ENCODE data around the gene GPRC5B. TPM values are rescaled to one million over a fixed set of nuclear protein-coding genes. Genes with fewer than 3 reads are reported as not detected.

The GPRC5B gene
- total RNA-seq, 1 donor from 2014 or later, result 38.6 TPM

GRCh38 chr16:19898924-19899604 is 14.4 kb upstream of the GPRC5B start:
- Histone ChIP-seq H3K36me3 (ENCODE audit: control insufficient read depth in 3 of 3, insufficient read depth in 3 of 3, low read length in 3 of 3) (no peaks in the 10 kb centered on the region), H3K9ac (ENCODE audit: low read depth in 1 of 3, low read length in 3 of 3) (peak overlapping the region in 1 of 3 donors; percentile 40), H3K9me3 (ENCODE audit: control insufficient read depth in 3 of 3, low read length in 3 of 3) (no peaks in the 10 kb centered on the region), H3K27me3 (ENCODE audit: control insufficient read depth in 3 of 3, insufficient read depth in 3 of 3, low read length in 3 of 3) (peaks cover 0 to 9% (median 6%) of the 10 kb centered on the region in 3 donors), H3K4me3 (ENCODE audit: low read length in 3 of 3) (no peak overlapping the region), H3K4me1 (ENCODE audit: control insufficient read depth in 3 of 3, insufficient read depth in 3 of 3, low read length in 3 of 3) (no peaks in the 10 kb centered on the region), H3K27ac (ENCODE audit: low read depth, low read length) (no peak overlapping the region)

GRCh38 chr16:19898166-19898565 is 13.5 kb upstream of the GPRC5B start:
- Histone ChIP-seq H3K9me3 (ENCODE audit: control insufficient read depth in 3 of 3, low read length in 3 of 3) (no peaks in the 10 kb centered on the region), H3K9ac (ENCODE audit: low read depth in 1 of 3, low read length in 3 of 3) (no peak overlapping the region), H3K27me3 (ENCODE audit: control insufficient read depth in 3 of 3, insufficient read depth in 3 of 3, low read length in 3 of 3) (peaks cover 0 to 9% (median 6%) of the 10 kb centered on the region in 3 donors), H3K36me3 (ENCODE audit: control insufficient read depth in 3 of 3, insufficient read depth in 3 of 3, low read length in 3 of 3) (no peaks in the 10 kb centered on the region), H3K27ac (ENCODE audit: low read depth, low read length) (no peak overlapping the region), H3K4me1 (ENCODE audit: control insufficient read depth in 3 of 3, insufficient read depth in 3 of 3, low read length in 3 of 3) (no peaks in the 10 kb centered on the region), H3K4me3 (ENCODE audit: low read length in 3 of 3) (no peak overlapping the region)

- Histone ChIP-seq H3K4me3 (ENCODE audit: low read length in 3 of 3) (no peak overlapping the region), H3K27me3 (ENCODE audit: control insufficient read depth in 3 of 3, insufficient read depth in 3 of 3, low read length in 3 of 3) (peaks cover 0 to 11% (median 6%) of the 10 kb centered on the region in 3 donors), H3K9ac (ENCODE audit: low read depth in 1 of 3, low read length in 3 of 3) (no peak overlapping the region), H3K36me3 (ENCODE audit: control insufficient read depth in 3 of 3, insufficient read depth in 3 of 3, low read length in 3 of 3) (no peaks in the 10 kb centered on the region), H3K4me1 (ENCODE audit: control insufficient read depth in 3 of 3, insufficient read depth in 3 of 3, low read length in 3 of 3) (no peaks in the 10 kb centered on the region), H3K27ac (ENCODE audit: low read depth, low read length) (no peak overlapping the region), H3K9me3 (ENCODE audit: control insufficient read depth in 3 of 3, low read length in 3 of 3) (no peaks in the 10 kb centered on the region)
These were observed 12.3 kb upstream of the GPRC5B start for GRCh38 chr16:19896951-19897350.

- H3K27ac ChIP-seq (ENCODE audit: low read depth, low read length), result no peak overlapping the region
- no peaks in the 10 kb centered on the region for H3K36me3 ChIP-seq (ENCODE audit: control insufficient read depth in 3 of 3, insufficient read depth in 3 of 3, low read length in 3 of 3)
- peaks cover 0 to 12% (median 6%) of the 10 kb centered on the region in 3 donors for H3K27me3 ChIP-seq (ENCODE audit: control insufficient read depth in 3 of 3, insufficient read depth in 3 of 3, low read length in 3 of 3)
- no peak overlapping the region for H3K9ac ChIP-seq (ENCODE audit: low read depth in 1 of 3, low read length in 3 of 3)
- no peak overlapping the region for H3K4me3 ChIP-seq (ENCODE audit: low read length in 3 of 3)
- no peaks in the 10 kb centered on the region for H3K4me1 ChIP-seq (ENCODE audit: control insufficient read depth in 3 of 3, insufficient read depth in 3 of 3, low read length in 3 of 3)
- peaks cover 0 to 2% (median 2%) of the 10 kb centered on the region in 3 donors for H3K9me3 ChIP-seq (ENCODE audit: control insufficient read depth in 3 of 3, low read length in 3 of 3)
These were observed 9.9 kb upstream of the GPRC5B start for GRCh38 chr16:19894586-19894985.

- Histone ChIP-seq H3K9ac (ENCODE audit: low read depth in 1 of 3, low read length in 3 of 3) (no peak overlapping the region), H3K27ac (ENCODE audit: low read depth, low read length) (no peak overlapping the region), H3K4me3 (ENCODE audit: low read length in 3 of 3) (no peak overlapping the region), H3K4me1 (ENCODE audit: control insufficient read depth in 3 of 3, insufficient read depth in 3 of 3, low read length in 3 of 3) (no peaks in the 10 kb centered on the region), H3K9me3 (ENCODE audit: control insufficient read depth in 3 of 3, low read length in 3 of 3) (peaks cover 0 to 2% (median 2%) of the 10 kb centered on the region in 3 donors), H3K27me3 (ENCODE audit: control insufficient read depth in 3 of 3, insufficient read depth in 3 of 3, low read length in 3 of 3) (peaks cover 0 to 6% (median 3%) of the 10 kb centered on the region in 3 donors), H3K36me3 (ENCODE audit: control insufficient read depth in 3 of 3, insufficient read depth in 3 of 3, low read length in 3 of 3) (no peaks in the 10 kb centered on the region)
These were observed 8.3 kb upstream of the GPRC5B start for GRCh38 chr16:19892902-19893301.

- Histone ChIP-seq H3K27me3 (ENCODE audit: control insufficient read depth in 3 of 3, insufficient read depth in 3 of 3, low read length in 3 of 3) (peaks cover 0 to 3% (median 0%) of the 10 kb centered on the region in 3 donors), H3K36me3 (ENCODE audit: control insufficient read depth in 3 of 3, insufficient read depth in 3 of 3, low read length in 3 of 3) (no peaks in the 10 kb centered on the region), H3K9me3 (ENCODE audit: control insufficient read depth in 3 of 3, low read length in 3 of 3) (peaks cover 0 to 2% (median 2%) of the 10 kb centered on the region in 3 donors), H3K4me1 (ENCODE audit: control insufficient read depth in 3 of 3, insufficient read depth in 3 of 3, low read length in 3 of 3) (peaks cover 2 to 7% (median 3%) of the 10 kb centered on the region in 3 donors), H3K4me3 (ENCODE audit: low read length in 3 of 3) (no peak overlapping the region), H3K9ac (ENCODE audit: low read depth in 1 of 3, low read length in 3 of 3) (no peak overlapping the region), H3K27ac (ENCODE audit: low read depth, low read length) (no peak overlapping the region)
These were observed 6.3 kb upstream of the GPRC5B start for GRCh38 chr16:19890901-19891300.

GRCh38 chr16:19888834-19889233 is 4.2 kb upstream of the GPRC5B start:
- no peak overlapping the region for H3K4me3 ChIP-seq (ENCODE audit: low read length in 3 of 3)

GRCh38 chr16:19886073-19886941 is 1.7 kb upstream of the GPRC5B start:
- Histone ChIP-seq H3K4me1 (ENCODE audit: control insufficient read depth in 3 of 3, insufficient read depth in 3 of 3, low read length in 3 of 3) (peaks cover 21 to 29% (median 27%) of the 10 kb centered on the region in 3 donors), H3K9me3 (ENCODE audit: control insufficient read depth in 3 of 3, low read length in 3 of 3) (peaks cover 0 to 2% (median 2%) of the 10 kb centered on the region in 3 donors), H3K36me3 (ENCODE audit: control insufficient read depth in 3 of 3, insufficient read depth in 3 of 3, low read length in 3 of 3) (peaks cover 0 to under 1% (median 0%) of the 10 kb centered on the region in 3 donors), H3K9ac (ENCODE audit: low read depth in 1 of 3, low read length in 3 of 3) (no peak overlapping the region), H3K27ac (ENCODE audit: low read depth, low read length) (no peak overlapping the region), H3K27me3 (ENCODE audit: control insufficient read depth in 3 of 3, insufficient read depth in 3 of 3, low read length in 3 of 3) (no peaks in the 10 kb centered on the region), H3K4me3 (ENCODE audit: low read length in 3 of 3) (peak overlapping the region in 2 of 3 donors; percentile 50 to 56)

More at GRCh38 chr16:19888834-19889233, 4.2 kb upstream of the GPRC5B start:
- no peaks in the 10 kb centered on the region for H3K36me3 ChIP-seq (ENCODE audit: control insufficient read depth in 3 of 3, insufficient read depth in 3 of 3, low read length in 3 of 3)
- H3K4me1 ChIP-seq (ENCODE audit: control insufficient read depth in 3 of 3, insufficient read depth in 3 of 3, low read length in 3 of 3), result peaks cover 12 to 17% (median 13%) of the 10 kb centered on the region in 3 donors
- peaks cover 0 to 2% (median 2%) of the 10 kb centered on the region in 3 donors for H3K9me3 ChIP-seq (ENCODE audit: control insufficient read depth in 3 of 3, low read length in 3 of 3)
- peaks cover 0 to 3% (median 0%) of the 10 kb centered on the region in 3 donors for H3K27me3 ChIP-seq (ENCODE audit: control insufficient read depth in 3 of 3, insufficient read depth in 3 of 3, low read length in 3 of 3)
- no peak overlapping the region for H3K9ac ChIP-seq (ENCODE audit: low read depth in 1 of 3, low read length in 3 of 3)
- no peak overlapping the region for H3K27ac ChIP-seq (ENCODE audit: low read depth, low read length)

- H3K36me3 ChIP-seq (ENCODE audit: control insufficient read depth in 3 of 3, insufficient read depth in 3 of 3, low read length in 3 of 3), result peaks cover 0 to 7% (median 2%) of the 10 kb centered on the region in 3 donors
- peak overlapping the region; percentile 80 to 85 (median 80) for H3K4me3 ChIP-seq (ENCODE audit: low read length in 3 of 3)
- H3K4me1 ChIP-seq (ENCODE audit: control insufficient read depth in 3 of 3, insufficient read depth in 3 of 3, low read length in 3 of 3), result peaks cover 26 to 34% (median 30%) of the 10 kb centered on the region in 3 donors
- no peaks in the 10 kb centered on the region for H3K9me3 ChIP-seq (ENCODE audit: control insufficient read depth in 3 of 3, low read length in 3 of 3)
- H3K27ac ChIP-seq (ENCODE audit: low read depth, low read length), result no peak overlapping the region
- H3K27me3 ChIP-seq (ENCODE audit: control insufficient read depth in 3 of 3, insufficient read depth in 3 of 3, low read length in 3 of 3), result no peaks in the 10 kb centered on the region
- peak overlapping the region; percentile 67 to 80 (median 70) for H3K9ac ChIP-seq (ENCODE audit: low read depth in 1 of 3, low read length in 3 of 3)
These were observed 914 bp upstream of the GPRC5B start for GRCh38 chr16:19885451-19886072.

Data from skeletal muscle tissue (tissue), 4 donors.